HPDE6-E6E7 (cell line): ENCODE data around the gene MYRIP.
"Not testable (repeated sequence)": the region's sequence is repeated elsewhere in the genome, so short reads cannot be mapped to it uniquely, and the experiment has no call there.

ENCODE experiments used
- DNase-seq: peaks from one replicate; pipeline ENCODE4 v3.0.0; 2011; ENCODE audit warnings: missing footprints; ENCODE audit errors: extremely low spot score

MYRIP gene

GRCh38 chr3:40237159-40237558 is 427.8 kb downstream of the MYRIP start:
- no peak for DNase-seq

GRCh38 chr3:40237889-40238571 is 428.6 kb downstream of the MYRIP start:
- DNase-seq: no peak

- DNase-seq: no peak
Observed at GRCh38 chr3:40240921-40241320, 431.5 kb downstream of the MYRIP start.

- no peak for DNase-seq
Observed at GRCh38 chr3:40242216-40242615, 432.8 kb downstream of the MYRIP start.

- DNase-seq: no peak
Observed at GRCh38 chr3:40242638-40243037, 433.2 kb downstream of the MYRIP start.

GRCh38 chr3:40243056-40243455 is 433.6 kb downstream of the MYRIP start:
- DNase-seq: no peak

- DNase-seq: no peak
Observed at GRCh38 chr3:40247714-40248454, 438.5 kb downstream of the MYRIP start.

GRCh38 chr3:40248591-40248990 is 439.2 kb downstream of the MYRIP start:
- no peak for DNase-seq

- DNase-seq: no peak
Observed at GRCh38 chr3:40249168-40249567, 439.8 kb downstream of the MYRIP start.

GRCh38 chr3:40254491-40254890 is 445.1 kb downstream of the MYRIP start:
- no peak for DNase-seq

GRCh38 chr3:40254891-40255290 is 445.5 kb downstream of the MYRIP start:
- DNase-seq: no peak

GRCh38 chr3:40255532-40255931 is 446.1 kb downstream of the MYRIP start:
- DNase-seq: no peak

- no peak for DNase-seq
Observed at GRCh38 chr3:40258064-40258463, 448.7 kb downstream of the MYRIP start.

GRCh38 chr3:40258555-40258954 is 449.1 kb downstream of the MYRIP start:
- peak; percentile 2 for DNase-seq

- no peak for DNase-seq
Observed at GRCh38 chr3:40262331-40262730, 452.9 kb downstream of the MYRIP start.

- no peak for DNase-seq
Observed at GRCh38 chr3:40264451-40264850, 455.0 kb downstream of the MYRIP start.

- no peak for DNase-seq
Observed at GRCh38 chr3:40265181-40265580, 455.8 kb downstream of the MYRIP start.

- DNase-seq: no peak
Observed at GRCh38 chr3:40267937-40268724, 458.7 kb downstream of the MYRIP start.

- no peak for DNase-seq
Observed at GRCh38 chr3:40268802-40269524, 459.6 kb downstream of the MYRIP start.

GRCh38 chr3:40278791-40279190 is 469.4 kb downstream of the MYRIP start:
- DNase-seq: no peak

- DNase-seq: no peak
Observed at GRCh38 chr3:40281995-40282394, 472.6 kb downstream of the MYRIP start.

GRCh38 chr3:40283057-40283456 is 473.6 kb downstream of the MYRIP start:
- not testable (repeated sequence) for DNase-seq
